HepG2 (cell line): ENCODE results near the gene TMEM134. TPM values are rescaled to one million over a fixed set of nuclear protein-coding genes. Genes with fewer than 3 reads are reported as not detected.

Experiments used
- ATAC-seq: fragments of 200-7000 bp; cut with Tn5 transposase; 3 replicates; pipeline ENCODE4 v1.9.1; 2020; ENCODE audit warnings: mild to moderate bottlenecking, moderate library complexity
- BruUV-seq: library from RNA; stranded (reverse); fragments of 400-500 nt; replicated peaks from 2 replicates; lab custom pipeline; 2021; lab: Mats Ljungman, UMichigan
- CTCF ChIA-PET: fragments of 300-600 bp; formaldehyde crosslinking; extraction: SDS; loops from one replicate; lab custom pipeline; 2021; ENCODE audit warnings: low total read pairs, inconsistent platforms, low intra/inter-chr PET ratio; lab: Yijun Ruan, JAX
- POLR2A ChIA-PET: fragments of 350-600 bp; sonication (Branson Sonifier 250); formaldehyde crosslinking; loops from one replicate; lab custom pipeline; 2020; ENCODE audit warnings: antibody characterized with exemption, inconsistent platforms; lab: Yijun Ruan, JAX
- DNase-seq: peaks from one replicate; pipeline ENCODE4 v3.0.0-alpha.2; 2015; ENCODE audit warnings: low spot score
- FAIRE-seq: peaks from 3 replicates; lab custom pipeline; 2011; peaks lifted over from hg19 to GRCh38; lab: Jason Lieb, UNC
- H2AFZ ChIP-seq: one replicate; pipeline ENCODE4 v1.6.1; 2011; ENCODE audit warnings: low read length, inconsistent platforms
- H3K27ac ChIP-seq: fragments of 300-600 bp; 3 replicates; pipeline ENCODE4 v1.8.0; 2011; ENCODE audit warnings: mixed run types, mild to moderate bottlenecking, mixed read lengths, low read length, inconsistent platforms; ENCODE audit not compliant: insufficient read depth; ENCODE audit errors: extremely low read length
- H3K27me3 ChIP-seq, 2 experiments: fragments of 200-600 bp in 1 of 2; 2 replicates in 1 of 2; 3 replicates in 1 of 2; pipeline versions ENCODE4 v1.6.0 to v1.8.0; 2011; ENCODE audit warnings: low read length in 2 of 2, mild to moderate bottlenecking in 2 of 2, moderate library complexity in 2 of 2, inconsistent platforms in 1 of 2; ENCODE audit not compliant: insufficient read depth in 2 of 2, control insufficient read depth in 1 of 2
- H3K36me3 ChIP-seq, 2 experiments: fragments of 200-600 bp in 1 of 2; replicated peaks in 1 of 2; 2 replicates in 1 of 2; 3 replicates in 1 of 2; pipeline versions ENCODE4 v1.5.1 to v1.8.0; 2011; ENCODE audit warnings: low read length in 2 of 2, inconsistent platforms in 1 of 2; ENCODE audit not compliant: insufficient read depth in 2 of 2, control insufficient read depth in 1 of 2
- H3K4me1 ChIP-seq: 2 replicates; pipeline ENCODE4 v1.5.1; 2012; ENCODE audit warnings: low read length, inconsistent platforms; ENCODE audit not compliant: insufficient read depth
- H3K4me2 ChIP-seq: 2 replicates; pipeline ENCODE4 v1.6.0; 2011; ENCODE audit warnings: low read depth, low read length, inconsistent platforms
- H3K4me3 ChIP-seq, 3 experiments: fragments of 200-600 bp in 1 of 3; sonication (generic), shearing (Covaris generic) in 1 of 3; replicated peaks in 1 of 3; 2 replicates each; pipeline ENCODE4 v1.5.1; 2011 to 2016; ENCODE audit warnings: low read length in 3 of 3, inconsistent platforms in 2 of 3, low read depth in 2 of 3, mild to moderate bottlenecking in 2 of 3, control low read depth in 1 of 3, mixed read lengths in 1 of 3; ENCODE audit not compliant: insufficient read depth in 1 of 3
- H3K79me2 ChIP-seq: one replicate; pipeline ENCODE4 v1.6.1; 2011; ENCODE audit warnings: low read length, inconsistent platforms; ENCODE audit not compliant: insufficient read depth
- H3K9ac ChIP-seq: 2 replicates; pipeline ENCODE4 v1.6.0; 2011; ENCODE audit warnings: mild to moderate bottlenecking, low read depth, low read length, inconsistent platforms; ENCODE audit not compliant: insufficient read depth
- H3K9me3 ChIP-seq: 2 replicates; pipeline ENCODE4 v1.5.1; 2012; ENCODE audit warnings: mild to moderate bottlenecking, low read length
- H4K20me1 ChIP-seq: 2 replicates; pipeline ENCODE4 v1.6.0; 2011; ENCODE audit warnings: inconsistent platforms, mild to moderate bottlenecking, low read length, moderate library complexity; ENCODE audit not compliant: insufficient read depth
- KMT2A ChIP-seq: sonication (generic); formaldehyde crosslinking; IDR thresholded peaks from 2 replicates; pipeline ENCODE4 v1.4.0; 2020; ENCODE audit warnings: missing genetic modification reagents
- REL ChIP-seq: sonication (generic); formaldehyde crosslinking; conservative IDR thresholded peaks from 2 replicates; pipeline ENCODE4 v1.8.0; 2022; ENCODE audit warnings: mild to moderate bottlenecking, missing genetic modification reagents, moderate library complexity
- ZNF30 ChIP-seq: sonication (generic); formaldehyde crosslinking; IDR thresholded peaks from 2 replicates; pipeline ENCODE4 v1.5.0; 2020; ENCODE audit warnings: mild to moderate bottlenecking, missing genetic modification reagents
- WGBS: methylation state at CpG from one replicate; pipeline ENCODE4 v1.1.6; 2017; ENCODE audit warnings: low lambda C conversion rate; 5-methylcytosine and 5-hydroxymethylcytosine counted together
- in situ Hi-C: cut with HindIII; loops from 2 replicates; pipeline ENCODE4 v1.10.0; 2017; ENCODE audit warnings: low pct_unique_long_range_greater_than_20kb; ENCODE audit not compliant: extremely low pct_ligation_motif_present
- intact Hi-C: fragments of 100-400 bp; cut with micrococcal nuclease; formaldehyde crosslinking; loops from one replicate; pipeline ENCODE4 v1.10.0; 2022; ENCODE audit not compliant: unreplicated experiment
- polyA plus RNA-seq, 8 experiments: library from polyadenylated mRNA; depleted of rRNA in 3 of 8; stranded (reverse) in 7 of 8; unstranded in 1 of 8; fragments of >200 nt; fragmentation: Illumina TruSeq in 4 of 8; extraction: Trizol in 4 of 8; gene quantifications; 2 replicates each; pipeline versions ENCODE4 v1.2.1 to v1.2.3, GENCODE V29; 2011 to 2016; ENCODE audit warnings: low read depth in 4 of 8, missing spikeins in 1 of 8, mixed read lengths in 1 of 8; ENCODE audit not compliant: insufficient read depth in 1 of 8
- total RNA-seq, 5 experiments: library from RNA; depleted of rRNA; stranded (reverse); fragments of >200 nt; fragmentation: Illumina TruSeq; extraction: Trizol; gene quantifications; 2 replicates each; pipeline ENCODE4 v1.2.3, GENCODE V29; 2016; ENCODE audit warnings: low read depth in 1 of 5

Gene TMEM134
- total and polyA plus RNA-seq, 2 of the 13 experiments (the other 11 are each of a cell fraction or from before 2014, with no cell fraction given) = 6.9 to 26.9 TPM

GRCh38 chr11:67483831-67484665 lies 15.0 kb upstream of the TMEM134 start:
- H2AFZ ChIP-seq = no peak overlapping the region
- no peaks in the 10 kb centered on the region for H3K27me3 ChIP-seq
- ChIA-PET CTCF (interaction anchor here (1.1 kb wide), 1 partner anchor 82 kb away, joined by 3 read pairs; the partner anchor contains the start of gene PPP1CA), POLR2A (interaction anchor here (0.7 kb wide), 1 partner anchor 131 kb away, joined by 4 read pairs; the partner anchor contains the start of gene POLD4)
- no peak overlapping the region for H3K27ac ChIP-seq
- WGBS = 92% methylated on average over 16 of the region's 16 CpGs
- H3K9ac ChIP-seq = peak overlapping the region; percentile 72
- FAIRE-seq (no peak), ATAC-seq (peak; percentile 8), DNase-seq (no peak)
- no peaks in the 10 kb centered on the region for H3K9me3 ChIP-seq
- H4K20me1 ChIP-seq = no peaks in the 10 kb centered on the region
- peak overlapping the region; percentile 68 for H3K4me2 ChIP-seq
- no peaks in the 10 kb centered on the region for H3K79me2 ChIP-seq
- TF ChIP-seq ZNF30 (CRISPR knock-in tag) (0 out of 2 replicates have a peak, but pooled peaks have one; percentile 5), KMT2A (no peak), REL (CRISPR knock-in tag) (0 out of 2 replicates have a peak, but pooled peaks have one; percentile 19)
- H3K4me1 ChIP-seq = peaks cover 28% of the 10 kb centered on the region
- in situ Hi-C loops (no loop called here), intact Hi-C loops (no loop called here)
- H3K36me3 ChIP-seq = peaks cover 2 to 11% of the 10 kb centered on the region in 2 experiments; a peak in 3 of 5 replicates
- H3K4me3 ChIP-seq = peak overlapping the region in 2 of 3 experiments; percentile 59 to 75; a peak in 3 of 6 replicates
- BruUV-seq = no TSS peak
